ENCODE measurements around the gene FOXL2. TPM values are rescaled to one million over a fixed set of nuclear protein-coding genes. Genes with fewer than 3 reads are reported as not detected.

Gene FOXL2
- total RNA-seq, 1 experiment from 2014 or later = 12.7 TPM

GRCh38 chr3:138949002-138949418 is 2.1 kb upstream of the FOXL2 start:
- Histone ChIP-seq H3K27me3 (ENCODE audit: control insufficient read depth, insufficient read depth, low read length) (no peaks in the 10 kb centered on the region; the same call in 1 of the 2 replicates), H3K4me3 (ENCODE audit: low read depth in 2 of 2, low read length in 2 of 2) (no peak overlapping the region), H3K4me1 (ENCODE audit: control insufficient read depth, insufficient read depth, low read length) (peaks cover 26% of the 10 kb centered on the region), H3K27ac (ENCODE audit: low read length) (no peak overlapping the region), H3K36me3 (ENCODE audit: control insufficient read depth, insufficient read depth, low read length) (no peaks in the 10 kb centered on the region), H3K9me3 (ENCODE audit: control insufficient read depth, insufficient read depth, low read depth, low read length) (no peaks in the 10 kb centered on the region)
- CTCF ChIA-PET = interaction anchor here (0.5 to 0.7 kb wide), 2 partner anchors 25 to 559 kb away, joined by 3 to 4 read pairs; no protein-coding TSS in a partner anchor
- DNase-seq (ENCODE audit: low read depth, low spot score) = no peak
- intact Hi-C loops (cut with micrococcal nuclease; ENCODE audit: unreplicated experiment) (no loop called here), in situ Hi-C loops (cut with HindIII; ENCODE audit: low pct_unique_long_range_greater_than_20kb, low sequenced_read_pairs) (no loop called here)
- TF ChIP-seq POLR2AphosphoS5 (IDR thresholded peaks at IDR 0.05; ENCODE audit: low read depth, low read length) (no peak), CTCF (IDR thresholded peaks at IDR 0.05) (no peak), TCF7L2 (IDR thresholded peaks at IDR 0.05; ENCODE audit: low read depth, low read length) (no peak), REST (IDR thresholded peaks at IDR 0.05; ENCODE audit: insufficient read depth in 1 of 2, low read depth in 2 of 2, low read length in 1 of 2) (no peak), SIN3A (IDR thresholded peaks at IDR 0.05; ENCODE audit: borderline replicate concordance, insufficient read depth, low read depth, low read length) (no peak)
- ATAC-seq = no peak
- BruUV-seq (replicated peaks) = no TSS peak
- POLR2A ChIA-PET = interaction anchor here (0.6 kb wide), 1 partner anchor 355 kb away, joined by 3 read pairs; no protein-coding TSS in a partner anchor

GRCh38 chr3:138948371-138949001 is 1.5 kb upstream of the FOXL2 start:
- POLR2A ChIA-PET = interaction anchor here (0.6 kb wide), 1 partner anchor 355 kb away, joined by 3 read pairs; no protein-coding TSS in a partner anchor
- no TSS peak for BruUV-seq (replicated peaks)
- H3K27ac ChIP-seq (ENCODE audit: low read length) = peak overlapping the region; percentile 37; the same call in 1 of the 2 replicates
- no peaks in the 10 kb centered on the region; the same call in 1 of the 2 replicates for H3K27me3 ChIP-seq (ENCODE audit: control insufficient read depth, insufficient read depth, low read length)
- in situ Hi-C loops (cut with HindIII; ENCODE audit: low pct_unique_long_range_greater_than_20kb, low sequenced_read_pairs) = no loop called here
- peaks cover 31% of the 10 kb centered on the region for H3K4me1 ChIP-seq (ENCODE audit: control insufficient read depth, insufficient read depth, low read length)
- H3K9me3 ChIP-seq (ENCODE audit: control insufficient read depth, insufficient read depth, low read depth, low read length) = no peaks in the 10 kb centered on the region
- DNase-seq (ENCODE audit: low read depth, low spot score) (no peak), ATAC-seq (no peak)
- no peak overlapping the region for H3K4me3 ChIP-seq (ENCODE audit: low read depth in 2 of 2, low read length in 2 of 2)
- TF ChIP-seq POLR2AphosphoS5 (IDR thresholded peaks at IDR 0.05; ENCODE audit: low read depth, low read length) (no peak), REST (IDR thresholded peaks at IDR 0.05; ENCODE audit: insufficient read depth in 1 of 2, low read depth in 2 of 2, low read length in 1 of 2) (no peak), TCF7L2 (IDR thresholded peaks at IDR 0.05; ENCODE audit: low read depth, low read length) (no peak), CTCF (IDR thresholded peaks at IDR 0.05) (no peak), SIN3A (IDR thresholded peaks at IDR 0.05; ENCODE audit: borderline replicate concordance, insufficient read depth, low read depth, low read length) (no peak)
- CTCF ChIA-PET = interaction anchor here (0.7 to 2.2 kb wide), 2 partner anchors 12 to 558 kb away, joined by 3 to 18 read pairs; no protein-coding TSS in a partner anchor
- H3K36me3 ChIP-seq (ENCODE audit: control insufficient read depth, insufficient read depth, low read length) = no peaks in the 10 kb centered on the region
- intact Hi-C loops (cut with micrococcal nuclease; ENCODE audit: unreplicated experiment) = no loop called here

Data from Panc1 (cell line).